ENCODE results near the gene ZNF177. TPM values are rescaled to one million over a fixed set of nuclear protein-coding genes. Genes with fewer than 3 reads are reported as not detected.

The ZNF177 gene
- polyA plus RNA-seq, 2 of the 4 experiments (the other 2 are of a cell fraction), result 0.46 to 2.7 TPM

GRCh38 chr19:9323557-9323918, 39.3 kb upstream of the ZNF177 start:
- WGBS (ENCODE audit: missing lambda C conversion rate), result 19% methylated on average over 9 of the region's 9 CpGs
- Histone ChIP-seq H3K27ac (peak overlapping the region; percentile 22 to 86; a peak in 5 of 6 replicates), H3K4me2 (peak overlapping the region; percentile 63), H3K9me3 (peaks cover 36% of the 10 kb centered on the region), H3K4me1 (no peaks in the 10 kb centered on the region), H3K4me3 (peak overlapping the region; percentile 66)
- DNase-seq (ENCODE audit: low read depth in 1 of 2, low spot score in 1 of 2) (peak; percentile 14 to 79), ATAC-seq (peak; percentile 73 to 78), FAIRE-seq (no peak)
- POLR2A ChIA-PET, result interaction anchor here (0.5 to 1.0 kb wide), 3 partner anchors 36 to 1157 kb away, joined by 3 to 4 read pairs (median 3); partner anchors contain the start of gene ZNF846
- no peak for TF ChIP-seq NFE2L2 (conservative IDR thresholded peaks at IDR 0.05; ENCODE audit: low read length)
- TF ChIP-seq, protein P1, sequence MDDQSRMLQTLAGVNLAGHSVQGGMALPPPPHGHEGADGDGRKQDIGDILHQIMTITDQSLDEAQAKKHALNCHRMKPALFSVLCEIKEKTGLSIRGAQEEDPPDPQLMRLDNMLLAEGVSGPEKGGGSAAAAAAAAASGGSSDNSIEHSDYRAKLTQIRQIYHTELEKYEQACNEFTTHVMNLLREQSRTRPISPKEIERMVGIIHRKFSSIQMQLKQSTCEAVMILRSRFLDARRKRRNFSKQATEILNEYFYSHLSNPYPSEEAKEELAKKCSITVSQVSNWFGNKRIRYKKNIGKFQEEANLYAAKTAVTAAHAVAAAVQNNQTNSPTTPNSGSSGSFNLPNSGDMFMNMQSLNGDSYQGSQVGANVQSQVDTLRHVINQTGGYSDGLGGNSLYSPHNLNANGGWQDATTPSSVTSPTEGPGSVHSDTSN (IDR thresholded peaks at IDR 0.05), result no peak
- no peak for TF ChIP-seq BHLHE40 (IDR thresholded peaks at IDR 0.05; ENCODE audit: low read depth, low read length)
- TF ChIP-seq, protein P2, sequence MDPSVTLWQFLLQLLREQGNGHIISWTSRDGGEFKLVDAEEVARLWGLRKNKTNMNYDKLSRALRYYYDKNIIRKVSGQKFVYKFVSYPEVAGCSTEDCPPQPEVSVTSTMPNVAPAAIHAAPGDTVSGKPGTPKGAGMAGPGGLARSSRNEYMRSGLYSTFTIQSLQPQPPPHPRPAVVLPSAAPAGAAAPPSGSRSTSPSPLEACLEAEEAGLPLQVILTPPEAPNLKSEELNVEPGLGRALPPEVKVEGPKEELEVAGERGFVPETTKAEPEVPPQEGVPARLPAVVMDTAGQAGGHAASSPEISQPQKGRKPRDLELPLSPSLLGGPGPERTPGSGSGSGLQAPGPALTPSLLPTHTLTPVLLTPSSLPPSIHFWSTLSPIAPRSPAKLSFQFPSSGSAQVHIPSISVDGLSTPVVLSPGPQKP (IDR thresholded peaks at IDR 0.05; ENCODE audit: low read depth, low read length), result no peak
- no peak for TF ChIP-seq NPAS2 (CRISPR knock-in tag; IDR thresholded peaks at IDR 0.05; ENCODE audit: borderline replicate concordance)
- no peak for TF ChIP-seq CHD2 (IDR thresholded peaks at IDR 0.05; ENCODE audit: low read length, partially characterized antibody)
- CTCF ChIA-PET, result interaction anchor here (0.9 to 1.2 kb wide), 2 partner anchors 12 to 13 kb away, joined by 3 to 4 read pairs; partner anchors contain the start of gene ZNF699

- peaks cover 36% of the 10 kb centered on the region for H3K9me3 ChIP-seq
- POLR2A ChIA-PET, result interaction anchor here (0.5 to 1.0 kb wide), 3 partner anchors 36 to 1156 kb away, joined by 3 to 4 read pairs (median 3); partner anchors contain the start of gene ZNF846
- H3K4me1 ChIP-seq, result no peaks in the 10 kb centered on the region
- H3K4me2 ChIP-seq, result peak within 1 kb of the TSS; percentile 63
- DNase-seq (ENCODE audit: low read depth in 1 of 2, low spot score in 1 of 2), result peak; percentile 61 to 94
- peak; percentile 99 to 100 for ATAC-seq
- peak within 1 kb of the TSS; percentile 77 to 86 for H3K27ac ChIP-seq
- CTCF ChIA-PET, result interaction anchor here (0.9 to 1.2 kb wide), 2 partner anchors 12 to 14 kb away, joined by 3 to 4 read pairs; partner anchors contain the start of gene ZNF699
- H3K4me3 ChIP-seq, result peak within 1 kb of the TSS; percentile 66
- no peak for FAIRE-seq
- WGBS (ENCODE audit: missing lambda C conversion rate), result 3% methylated on average over 13 of the region's 48 CpGs
- TF ChIP-seq MAZ (IDR thresholded peaks at IDR 0.05; ENCODE audit: borderline replicate concordance, low read depth, low read length) (no peak), FOSL2 (IDR thresholded peaks at IDR 0.05) (no peak), FOSL2 (CRISPR knock-in tag; IDR thresholded peaks at IDR 0.05) (no peak), JUNB (IDR thresholded peaks at IDR 0.05) (no peak), KDM5A (IDR thresholded peaks at IDR 0.05) (peak; percentile 34; the same call in 1 of the 2 replicates), EP300 (IDR thresholded peaks at IDR 0.05) (no peak), MAFK (IDR thresholded peaks at IDR 0.05; ENCODE audit: partially characterized antibody) (no peak), ZC3H11A (IDR thresholded peaks at IDR 0.05) (no peak), CTCF (IDR thresholded peaks at IDR 0.05) (no peak), EHF (CRISPR knock-in tag; IDR thresholded peaks at IDR 0.05) (no peak), CBX8 (IDR thresholded peaks at IDR 0.05) (no peak), RFX5 (IDR thresholded peaks at IDR 0.05) (no peak), GATA3 (IDR thresholded peaks at IDR 0.05; ENCODE audit: borderline replicate concordance) (no peak), HOXB13 (CRISPR knock-in tag; IDR thresholded peaks at IDR 0.05; ENCODE audit: low read depth) (no peak), RAD21 (conservative IDR thresholded peaks at IDR 0.05 in 1 of 2, IDR thresholded peaks at IDR 0.05 in 1 of 2) (no peak), ZSCAN20 (CRISPR knock-in tag; IDR thresholded peaks at IDR 0.05) (no peak), ESRRA (IDR thresholded peaks at IDR 0.05; ENCODE audit: borderline replicate concordance, low read length) (no peak), FOSB (CRISPR knock-in tag; IDR thresholded peaks at IDR 0.05) (no peak), RARB (CRISPR knock-in tag; IDR thresholded peaks at IDR 0.05) (no peak), RCOR1 (IDR thresholded peaks at IDR 0.05; ENCODE audit: low read depth, low read length) (no peak), BHLHE40 (IDR thresholded peaks at IDR 0.05; ENCODE audit: low read depth, low read length) (no peak), HOXA7 (CRISPR knock-in tag; IDR thresholded peaks at IDR 0.05) (no peak)
- TF ChIP-seq, protein P3, sequence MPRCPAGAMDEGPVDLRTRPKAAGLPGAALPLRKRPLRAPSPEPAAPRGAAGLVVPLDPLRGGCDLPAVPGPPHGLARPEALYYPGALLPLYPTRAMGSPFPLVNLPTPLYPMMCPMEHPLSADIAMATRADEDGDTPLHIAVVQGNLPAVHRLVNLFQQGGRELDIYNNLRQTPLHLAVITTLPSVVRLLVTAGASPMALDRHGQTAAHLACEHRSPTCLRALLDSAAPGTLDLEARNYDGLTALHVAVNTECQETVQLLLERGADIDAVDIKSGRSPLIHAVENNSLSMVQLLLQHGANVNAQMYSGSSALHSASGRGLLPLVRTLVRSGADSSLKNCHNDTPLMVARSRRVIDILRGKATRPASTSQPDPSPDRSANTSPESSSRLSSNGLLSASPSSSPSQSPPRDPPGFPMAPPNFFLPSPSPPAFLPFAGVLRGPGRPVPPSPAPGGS (IDR thresholded peaks at IDR 0.05), result no peak
- TF ChIP-seq, protein P4, sequence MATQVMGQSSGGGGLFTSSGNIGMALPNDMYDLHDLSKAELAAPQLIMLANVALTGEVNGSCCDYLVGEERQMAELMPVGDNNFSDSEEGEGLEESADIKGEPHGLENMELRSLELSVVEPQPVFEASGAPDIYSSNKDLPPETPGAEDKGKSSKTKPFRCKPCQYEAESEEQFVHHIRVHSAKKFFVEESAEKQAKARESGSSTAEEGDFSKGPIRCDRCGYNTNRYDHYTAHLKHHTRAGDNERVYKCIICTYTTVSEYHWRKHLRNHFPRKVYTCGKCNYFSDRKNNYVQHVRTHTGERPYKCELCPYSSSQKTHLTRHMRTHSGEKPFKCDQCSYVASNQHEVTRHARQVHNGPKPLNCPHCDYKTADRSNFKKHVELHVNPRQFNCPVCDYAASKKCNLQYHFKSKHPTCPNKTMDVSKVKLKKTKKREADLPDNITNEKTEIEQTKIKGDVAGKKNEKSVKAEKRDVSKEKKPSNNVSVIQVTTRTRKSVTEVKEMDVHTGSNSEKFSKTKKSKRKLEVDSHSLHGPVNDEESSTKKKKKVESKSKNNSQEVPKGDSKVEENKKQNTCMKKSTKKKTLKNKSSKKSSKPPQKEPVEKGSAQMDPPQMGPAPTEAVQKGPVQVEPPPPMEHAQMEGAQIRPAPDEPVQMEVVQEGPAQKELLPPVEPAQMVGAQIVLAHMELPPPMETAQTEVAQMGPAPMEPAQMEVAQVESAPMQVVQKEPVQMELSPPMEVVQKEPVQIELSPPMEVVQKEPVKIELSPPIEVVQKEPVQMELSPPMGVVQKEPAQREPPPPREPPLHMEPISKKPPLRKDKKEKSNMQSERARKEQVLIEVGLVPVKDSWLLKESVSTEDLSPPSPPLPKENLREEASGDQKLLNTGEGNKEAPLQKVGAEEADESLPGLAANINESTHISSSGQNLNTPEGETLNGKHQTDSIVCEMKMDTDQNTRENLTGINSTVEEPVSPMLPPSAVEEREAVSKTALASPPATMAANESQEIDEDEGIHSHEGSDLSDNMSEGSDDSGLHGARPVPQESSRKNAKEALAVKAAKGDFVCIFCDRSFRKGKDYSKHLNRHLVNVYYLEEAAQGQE (IDR thresholded peaks at IDR 0.05), result peak; percentile 81
These were observed 38.8 kb upstream of the ZNF177 start, which contains the start of gene ZNF559 for GRCh38 chr19:9323919-9324583. ZNF559 (plus strand) TSS chr19:9324179; CDS start chr19:9338550, 14,371 bp downstream.
